Liver (tissue), 9 donors: ENCODE results near the gene IMPDH2. TPM values are rescaled to one million over a fixed set of nuclear protein-coding genes. Genes with fewer than 3 reads are reported as not detected.

Experiments used
- DNase-seq: peaks from one replicate; pipeline ENCODE4 v3.0.0-alpha.2; 2017; ENCODE audit warnings: low spot score
- H3K27ac ChIP-seq, 2 donors: one replicate each; pipeline ENCODE4 v1.7.0; 2013; ENCODE audit warnings: inconsistent platforms in 2 of 2, low read length in 2 of 2, control low read depth in 1 of 2, low read depth in 1 of 2, mild to moderate bottlenecking in 1 of 2
- H3K27me3 ChIP-seq, 4 donors: one replicate each; pipeline versions ENCODE4 v1.6.1 to v1.7.0; 2013; ENCODE audit warnings: low read length in 3 of 4, inconsistent platforms in 1 of 4, mild to moderate bottlenecking in 1 of 4, moderate library complexity in 1 of 4; ENCODE audit not compliant: control insufficient read depth in 4 of 4, insufficient read depth in 4 of 4
- H3K36me3 ChIP-seq, 4 donors: one replicate each; pipeline versions ENCODE4 v1.6.1 to v1.7.0; 2013; ENCODE audit warnings: low read length in 3 of 4, mild to moderate bottlenecking in 3 of 4, low read depth in 1 of 4, moderate library complexity in 1 of 4; ENCODE audit not compliant: control insufficient read depth in 4 of 4, insufficient read depth in 3 of 4
- H3K4me1 ChIP-seq, 4 donors: one replicate each; pipeline versions ENCODE4 v1.6.1 to v1.7.0; 2013; ENCODE audit warnings: low read length in 3 of 4, mild to moderate bottlenecking in 3 of 4, moderate library complexity in 1 of 4; ENCODE audit not compliant: control insufficient read depth in 4 of 4, insufficient read depth in 4 of 4
- H3K4me3 ChIP-seq, 3 donors: one replicate each; pipeline versions ENCODE4 v1.6.1 to v1.7.0; 2013; ENCODE audit warnings: low read length in 3 of 3, control low read depth in 1 of 3, low read depth in 1 of 3, mild to moderate bottlenecking in 1 of 3
- H3K9ac ChIP-seq, 2 donors: one replicate each; pipeline ENCODE4 v1.7.0; 2013; ENCODE audit warnings: low read length in 2 of 2, mild to moderate bottlenecking in 2 of 2, moderate library complexity in 2 of 2, control low read depth in 1 of 2, low read depth in 1 of 2
- H3K9me3 ChIP-seq, 4 donors: one replicate each; pipeline versions ENCODE4 v1.6.1 to v1.7.0; 2013; ENCODE audit warnings: low read length in 3 of 4; ENCODE audit not compliant: control insufficient read depth in 4 of 4
- EGR1 ChIP-seq, 2 donors: IDR thresholded peaks; 2 replicates each; pipeline ENCODE4 v1.6.1; 2016 to 2018; ENCODE audit warnings: antibody characterized with exemption in 2 of 2, low read depth in 2 of 2
- FOXA1 ChIP-seq: IDR thresholded peaks from 2 replicates; pipeline ENCODE4 v1.6.1; 2016; ENCODE audit warnings: antibody characterized with exemption
- FOXA2 ChIP-seq: IDR thresholded peaks from 2 replicates; pipeline ENCODE4 v1.6.1; 2016; ENCODE audit warnings: antibody characterized with exemption
- HNF4A ChIP-seq, 2 donors: conservative IDR thresholded peaks; 2 replicates each; pipeline ENCODE4 v1.6.1; 2016; ENCODE audit warnings: antibody characterized with exemption in 2 of 2, mild to moderate bottlenecking in 2 of 2
- MAX ChIP-seq: IDR thresholded peaks from 2 replicates; pipeline ENCODE4 v1.6.1; 2016; ENCODE audit warnings: antibody characterized with exemption
- NR2F2 ChIP-seq: IDR thresholded peaks from 2 replicates; pipeline ENCODE4 v1.6.1; 2016; ENCODE audit warnings: antibody characterized with exemption
- RAD21 ChIP-seq, 2 donors: IDR thresholded peaks; 2 replicates each; pipeline ENCODE4 v1.6.1; 2016; ENCODE audit warnings: antibody characterized with exemption in 2 of 2, mild to moderate bottlenecking in 2 of 2
- SP1 ChIP-seq: IDR thresholded peaks from 2 replicates; pipeline ENCODE4 v1.6.1; 2018; ENCODE audit warnings: antibody characterized with exemption, mild to moderate bottlenecking
- TAF1 ChIP-seq: conservative IDR thresholded peaks from 2 replicates; pipeline ENCODE4 v1.6.1; 2016; ENCODE audit warnings: antibody characterized with exemption, mild to moderate bottlenecking
- YY1 ChIP-seq: IDR thresholded peaks from 2 replicates; pipeline ENCODE4 v1.6.1; 2016; ENCODE audit warnings: antibody characterized with exemption, mild to moderate bottlenecking
- ZBTB33 ChIP-seq: IDR thresholded peaks from 2 replicates; pipeline ENCODE4 v1.6.1; 2016; ENCODE audit warnings: antibody characterized with exemption
- WGBS: extraction: QIAGEN DNeasy Blood & Tissue Kit; methylation state at CpG from one replicate; pipeline ENCODE4 v1.1.7; 2013; 5-methylcytosine and 5-hydroxymethylcytosine counted together
- polyA plus RNA-seq, 2 donors: library from polyadenylated mRNA; stranded (reverse) in 1 of 2; unstranded in 1 of 2; fragments of 200-250 nt in 1 of 2; fragments of >200 nt in 1 of 2; fragmentation: Nextera tagmentation in 1 of 2; extraction: Ambion mirVana in 1 of 2; gene quantifications; one replicate each; pipeline versions ENCODE4 v1.2.1 to v1.2.3, GENCODE V29; 2013 to 2015
- total RNA-seq, 2 donors: library from RNA; depleted of rRNA; stranded (reverse); fragments of >200 nt; gene quantifications; one replicate each; pipeline ENCODE4 v1.2.3, GENCODE V29; 2014
- TF ChIP-seq, protein P1 (sequence below): IDR thresholded peaks from 2 replicates; pipeline ENCODE4 v1.6.1; 2016; ENCODE audit warnings: antibody characterized with exemption
- TF ChIP-seq, protein P2 (sequence below): IDR thresholded peaks from 2 replicates; pipeline ENCODE4 v1.6.1; 2016; ENCODE audit warnings: antibody characterized with exemption, mild to moderate bottlenecking
- donor health status: healthy.
- donor health status: healthy.
- donor health status: healthy.
- donor health status: healthy.
- donor health status: healthy.

Gene IMPDH2
- total and polyA plus RNA-seq, 4 donors: 20.9 to 182 (median 39.7) TPM

DNA sequence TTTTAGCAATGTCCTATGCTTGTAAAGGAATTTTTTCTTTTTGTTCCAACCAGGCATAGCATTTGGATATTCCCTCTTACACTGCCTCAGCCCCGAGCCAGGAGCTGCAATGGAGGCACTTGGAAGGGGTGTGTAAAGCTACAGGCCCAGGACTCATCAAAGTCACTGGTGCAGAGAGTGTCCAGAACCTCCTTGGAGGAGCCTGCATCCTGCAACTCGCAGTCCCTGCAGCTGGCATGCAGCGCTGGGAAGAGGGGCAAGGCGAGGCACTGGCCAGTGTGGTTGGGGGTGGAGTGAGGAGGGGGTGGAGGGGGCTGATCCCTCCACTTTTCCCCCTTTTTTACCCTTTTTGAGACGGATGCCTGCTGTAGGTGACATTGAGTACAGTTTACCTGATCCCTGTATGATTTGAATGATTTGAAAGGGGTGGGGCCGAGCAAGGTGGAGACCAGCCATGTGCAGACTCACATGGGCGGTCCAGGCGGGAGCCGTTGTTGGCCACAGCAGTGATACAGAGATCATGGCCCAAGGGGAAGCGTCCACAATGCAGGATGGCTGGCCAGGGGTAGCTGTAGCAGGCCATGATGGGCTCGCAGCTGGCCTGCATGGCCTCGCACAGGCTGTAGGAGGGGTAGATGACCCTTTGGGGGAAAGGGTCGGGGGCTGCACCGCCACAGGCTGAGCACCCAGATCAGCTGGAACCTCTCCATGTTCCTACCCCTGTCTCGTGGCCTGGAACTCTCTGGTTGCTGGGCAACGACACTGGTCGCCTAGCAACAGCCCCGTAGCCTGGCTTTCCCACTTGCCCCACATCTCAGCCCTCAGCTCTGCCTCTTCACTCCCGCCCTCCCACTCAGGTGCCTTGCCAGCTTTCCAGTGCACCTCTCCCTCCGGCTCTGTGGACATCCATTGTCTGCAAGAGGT is 31.2 kb downstream of the IMPDH2 start:
- Histone ChIP-seq H3K4me3 (no peak overlapping the region), H3K36me3 (peaks cover 0 to 4% (median 0%) of the 10 kb centered on the region in 4 donors), H3K9ac (no peak overlapping the region), H3K4me1 (no peaks in the 10 kb centered on the region), H3K27me3 (no peaks in the 10 kb centered on the region), H3K9me3 (no peaks in the 10 kb centered on the region), H3K27ac (no peak overlapping the region)
- TF ChIP-seq SP1 (no peak), RAD21 (IDR thresholded peaks at IDR 0.05) (no peak), FOXA1 (no peak), FOXA2 (no peak), TAF1 (no peak), NR2F2 (no peak), YY1 (no peak), HNF4A (conservative IDR thresholded peaks at IDR 0.05) (no peak), ZBTB33 (no peak), EGR1 (IDR thresholded peaks at IDR 0.05; ENCODE audit: low read depth in 2 of 2) (no peak)
- TF ChIP-seq, protein P1, sequence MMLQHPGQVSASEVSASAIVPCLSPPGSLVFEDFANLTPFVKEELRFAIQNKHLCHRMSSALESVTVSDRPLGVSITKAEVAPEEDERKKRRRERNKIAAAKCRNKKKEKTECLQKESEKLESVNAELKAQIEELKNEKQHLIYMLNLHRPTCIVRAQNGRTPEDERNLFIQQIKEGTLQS: no peak
- no peak for DNase-seq
- WGBS: 92% methylated on average over 20 of the region's 20 CpGs

DNA sequence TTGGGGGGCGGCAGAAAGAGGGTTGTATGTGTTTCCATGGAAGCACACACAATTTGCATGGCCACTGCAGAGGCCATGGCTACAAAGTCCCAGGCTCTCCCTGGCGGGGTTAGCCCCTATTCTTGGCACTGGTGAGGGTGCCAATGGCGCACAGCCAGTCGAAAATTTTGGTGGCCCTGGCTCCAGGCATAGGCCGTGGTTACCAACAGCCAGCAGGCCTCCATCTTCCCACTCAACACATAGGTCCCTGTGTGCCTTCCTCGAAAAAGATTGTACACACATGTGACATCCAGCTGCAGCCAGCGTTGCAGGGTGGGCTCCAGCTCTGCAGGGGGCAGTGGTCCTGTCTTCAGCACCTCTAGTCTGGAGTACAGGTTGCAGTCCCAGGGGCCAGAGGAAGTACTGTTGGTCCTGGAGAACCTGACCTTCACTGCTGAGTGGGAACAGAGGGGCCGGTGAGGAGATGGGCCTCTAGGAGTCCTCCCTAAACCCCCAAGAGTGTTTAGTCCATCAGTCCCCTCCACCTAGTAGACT is 32.0 kb downstream of the IMPDH2 start:
- H3K4me1 ChIP-seq: no peaks in the 10 kb centered on the region
- no peaks in the 10 kb centered on the region for H3K27me3 ChIP-seq
- DNase-seq: no peak
- no peak overlapping the region for H3K9ac ChIP-seq
- peaks cover 0 to 4% (median 0%) of the 10 kb centered on the region in 4 donors for H3K36me3 ChIP-seq
- no peak overlapping the region for H3K27ac ChIP-seq
- WGBS: 93% methylated on average over 8 of the region's 8 CpGs
- no peaks in the 10 kb centered on the region for H3K9me3 ChIP-seq
- no peak for TF ChIP-seq ZBTB33
- TF ChIP-seq FOXA1: no peak
- TF ChIP-seq HNF4A (conservative IDR thresholded peaks at IDR 0.05): no peak
- no peak for TF ChIP-seq EGR1 (IDR thresholded peaks at IDR 0.05; ENCODE audit: low read depth in 2 of 2)
- TF ChIP-seq NR2F2: no peak
- TF ChIP-seq RAD21 (IDR thresholded peaks at IDR 0.05): no peak
- no peak for TF ChIP-seq MAX
- TF ChIP-seq, protein P2, sequence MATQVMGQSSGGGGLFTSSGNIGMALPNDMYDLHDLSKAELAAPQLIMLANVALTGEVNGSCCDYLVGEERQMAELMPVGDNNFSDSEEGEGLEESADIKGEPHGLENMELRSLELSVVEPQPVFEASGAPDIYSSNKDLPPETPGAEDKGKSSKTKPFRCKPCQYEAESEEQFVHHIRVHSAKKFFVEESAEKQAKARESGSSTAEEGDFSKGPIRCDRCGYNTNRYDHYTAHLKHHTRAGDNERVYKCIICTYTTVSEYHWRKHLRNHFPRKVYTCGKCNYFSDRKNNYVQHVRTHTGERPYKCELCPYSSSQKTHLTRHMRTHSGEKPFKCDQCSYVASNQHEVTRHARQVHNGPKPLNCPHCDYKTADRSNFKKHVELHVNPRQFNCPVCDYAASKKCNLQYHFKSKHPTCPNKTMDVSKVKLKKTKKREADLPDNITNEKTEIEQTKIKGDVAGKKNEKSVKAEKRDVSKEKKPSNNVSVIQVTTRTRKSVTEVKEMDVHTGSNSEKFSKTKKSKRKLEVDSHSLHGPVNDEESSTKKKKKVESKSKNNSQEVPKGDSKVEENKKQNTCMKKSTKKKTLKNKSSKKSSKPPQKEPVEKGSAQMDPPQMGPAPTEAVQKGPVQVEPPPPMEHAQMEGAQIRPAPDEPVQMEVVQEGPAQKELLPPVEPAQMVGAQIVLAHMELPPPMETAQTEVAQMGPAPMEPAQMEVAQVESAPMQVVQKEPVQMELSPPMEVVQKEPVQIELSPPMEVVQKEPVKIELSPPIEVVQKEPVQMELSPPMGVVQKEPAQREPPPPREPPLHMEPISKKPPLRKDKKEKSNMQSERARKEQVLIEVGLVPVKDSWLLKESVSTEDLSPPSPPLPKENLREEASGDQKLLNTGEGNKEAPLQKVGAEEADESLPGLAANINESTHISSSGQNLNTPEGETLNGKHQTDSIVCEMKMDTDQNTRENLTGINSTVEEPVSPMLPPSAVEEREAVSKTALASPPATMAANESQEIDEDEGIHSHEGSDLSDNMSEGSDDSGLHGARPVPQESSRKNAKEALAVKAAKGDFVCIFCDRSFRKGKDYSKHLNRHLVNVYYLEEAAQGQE: no peak
- no peak overlapping the region for H3K4me3 ChIP-seq
